Measurements from ENCODE around the gene TMCC1. TPM values are rescaled to one million over a fixed set of nuclear protein-coding genes. Genes with fewer than 3 reads are reported as not detected.
"Not testable (repeated sequence)": the region's sequence is repeated elsewhere in the genome, so short reads cannot be mapped to it uniquely, and the experiment has no call there.

The TMCC1 gene
- total RNA-seq, 1 donor from 2014 or later = 35.2 TPM

DNA sequence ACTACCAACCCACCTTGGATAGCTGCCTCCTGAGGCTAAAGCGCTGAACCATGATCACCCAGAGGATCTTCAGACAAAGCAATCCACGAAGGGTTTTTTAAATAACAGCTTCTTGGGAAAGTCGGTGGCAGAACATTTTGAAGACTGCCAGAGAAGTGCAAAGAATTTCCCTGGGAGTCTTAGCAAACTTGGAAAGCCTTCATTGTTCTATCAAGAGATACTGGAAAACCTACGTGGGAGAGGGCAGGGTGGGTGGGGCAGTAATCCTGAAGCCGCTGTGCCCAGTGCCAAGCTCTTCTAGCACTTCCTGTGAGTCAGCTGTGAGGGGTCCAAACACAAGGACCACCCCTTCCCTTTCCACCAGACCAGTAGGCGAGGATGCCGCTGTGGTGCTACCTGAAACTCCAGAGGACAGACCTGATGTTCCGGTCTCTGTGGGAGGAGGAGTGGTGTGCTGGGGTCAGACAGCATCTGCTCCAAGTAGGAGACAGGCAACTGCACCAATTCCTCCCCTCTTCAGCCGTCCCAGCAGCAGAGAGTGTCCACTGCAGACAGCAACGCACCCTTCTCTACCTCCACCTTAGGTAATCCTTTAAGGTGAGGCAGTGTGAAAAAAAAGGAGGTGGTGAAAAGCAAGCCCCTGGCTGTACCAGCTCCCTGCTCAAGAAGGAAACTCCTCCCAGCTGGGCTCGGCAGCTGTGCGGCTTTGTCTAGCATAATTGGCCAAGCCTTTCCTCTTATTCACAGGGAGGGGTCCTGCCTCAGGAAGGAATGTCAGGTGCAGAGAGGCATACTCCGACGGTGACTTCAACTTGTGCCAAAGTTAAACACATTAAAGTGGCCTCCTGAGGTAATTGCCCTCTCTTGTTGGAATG is 99.0 kb downstream of the TMCC1 start:
- no peak for DNase-seq (ENCODE audit: low spot score)
- intact Hi-C loops (cut with DNase I) = no loop called here

DNA sequence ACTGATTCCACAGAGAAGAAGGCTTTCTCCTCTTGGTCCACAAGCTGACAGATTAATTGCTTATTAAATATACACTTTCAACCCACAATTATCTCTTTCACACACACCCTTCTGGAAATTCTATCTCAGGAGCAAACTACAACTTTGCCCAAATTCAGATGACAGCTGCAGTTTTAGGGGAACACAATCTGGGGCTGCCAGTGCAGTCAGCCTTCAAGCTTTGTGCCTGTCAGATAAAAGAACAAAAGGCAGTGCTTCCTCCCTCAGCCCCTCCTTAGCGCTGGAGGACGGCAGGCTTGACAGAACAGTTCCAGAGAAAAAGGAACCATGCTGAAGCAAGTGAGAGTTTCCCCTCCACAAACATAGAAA is 99.6 kb downstream of the TMCC1 start:
- DNase-seq (ENCODE audit: low spot score) = no peak
- intact Hi-C loops (cut with DNase I) = no loop called here

DNA sequence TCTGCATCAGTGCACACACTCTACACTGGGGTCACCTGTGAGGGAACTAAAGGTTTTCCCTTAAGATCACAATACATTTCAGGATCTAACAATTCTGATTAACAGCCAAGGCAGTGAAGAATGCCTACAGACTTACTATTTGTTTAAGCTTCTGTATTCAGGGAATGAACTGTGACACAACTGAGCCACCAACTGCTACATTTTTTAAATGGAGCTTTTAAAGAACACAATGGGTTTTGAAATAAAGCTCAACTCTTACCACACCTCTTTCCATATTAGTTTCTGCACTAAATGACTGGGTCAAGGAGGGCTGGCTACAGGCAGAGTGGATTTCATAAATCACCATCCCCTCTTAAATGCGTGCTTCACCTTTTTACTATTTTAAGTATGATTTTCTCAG is 100.2 kb downstream of the TMCC1 start:
- intact Hi-C loops (cut with DNase I) = no loop called here
- DNase-seq (ENCODE audit: low spot score) = no peak

DNA sequence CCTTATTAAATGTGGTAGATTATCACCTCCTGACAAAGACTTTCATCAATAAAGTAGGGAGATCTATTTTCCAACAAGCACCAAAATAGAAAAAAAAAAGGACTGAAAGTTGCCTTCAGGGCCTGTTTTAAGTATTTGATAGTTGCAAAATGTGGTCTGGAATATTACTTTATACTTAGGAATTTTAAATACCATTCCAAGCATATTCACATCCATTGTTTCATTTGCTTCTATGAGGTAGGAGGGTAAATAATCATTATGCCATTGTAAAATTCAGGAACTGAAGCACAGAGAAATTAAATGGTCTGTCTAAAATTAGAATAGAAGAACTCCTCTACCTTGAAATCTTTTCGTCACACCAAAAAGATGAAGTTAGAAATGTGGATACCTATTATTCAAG is 110.0 kb downstream of the TMCC1 start:
- DNase-seq (ENCODE audit: low spot score) = no peak
- intact Hi-C loops (cut with DNase I) = no loop called here

DNA sequence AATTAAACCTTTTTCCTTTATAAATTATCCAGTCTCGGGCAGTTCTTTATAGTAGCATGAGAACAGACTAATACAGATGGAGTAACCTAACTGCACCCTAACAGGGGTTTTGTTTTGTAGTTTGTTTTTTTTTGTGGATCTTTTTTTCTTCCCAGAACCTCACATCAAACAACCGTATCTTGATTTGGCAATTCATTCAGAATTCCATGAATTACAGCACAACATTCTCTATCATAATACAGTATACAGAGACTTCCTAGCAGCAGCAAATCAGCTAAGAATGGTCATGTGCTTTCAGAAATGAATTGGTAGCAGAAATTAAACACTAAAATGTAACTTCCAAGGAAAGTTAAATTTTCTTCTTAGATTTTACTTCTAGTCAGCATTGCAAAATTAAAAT is 114.6 kb downstream of the TMCC1 start:
- intact Hi-C loops (cut with DNase I) = no loop called here
- no peak for DNase-seq (ENCODE audit: low spot score)

DNA sequence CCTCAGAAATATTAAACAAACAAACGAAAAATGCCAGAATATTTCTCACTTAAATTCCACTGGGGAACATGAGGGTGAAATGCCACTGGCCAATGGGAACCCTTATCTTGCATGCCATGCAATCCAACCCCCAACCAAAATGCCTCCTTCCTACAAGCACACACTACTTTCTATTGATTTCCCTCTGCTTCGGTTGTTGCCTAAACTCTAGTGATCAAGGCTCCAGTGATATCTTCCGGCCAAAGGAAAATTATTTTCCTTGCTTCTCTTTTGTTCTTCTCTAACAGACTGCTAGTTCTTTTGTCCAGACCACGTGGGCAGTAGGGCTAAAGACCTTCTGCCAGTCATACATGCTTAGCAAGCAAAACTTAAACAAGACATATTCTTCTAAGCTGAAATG is 115.7 kb downstream of the TMCC1 start:
- intact Hi-C loops (cut with DNase I) = no loop called here
- DNase-seq (ENCODE audit: low spot score) = no peak

DNA sequence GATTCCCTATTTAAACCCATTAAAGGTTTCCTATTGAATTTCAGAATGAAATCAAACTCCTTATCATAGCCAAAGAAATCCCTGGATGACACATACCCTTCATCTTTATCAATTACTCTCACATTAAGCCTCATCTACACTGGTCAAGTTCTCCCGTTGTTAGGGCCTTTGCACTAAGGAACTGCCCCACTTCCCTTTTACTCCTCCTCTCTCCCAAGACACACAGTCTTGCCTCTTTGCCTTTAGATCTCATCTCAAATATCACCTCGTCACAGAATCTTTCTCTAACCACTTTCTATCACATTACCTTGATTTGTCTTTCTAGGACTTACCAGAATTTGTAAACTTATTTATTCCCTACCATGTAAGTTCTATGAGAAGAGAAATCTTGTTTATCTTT is 117.6 kb downstream of the TMCC1 start:
- no peak for DNase-seq (ENCODE audit: low spot score)
- intact Hi-C loops (cut with DNase I) = no loop called here

DNA sequence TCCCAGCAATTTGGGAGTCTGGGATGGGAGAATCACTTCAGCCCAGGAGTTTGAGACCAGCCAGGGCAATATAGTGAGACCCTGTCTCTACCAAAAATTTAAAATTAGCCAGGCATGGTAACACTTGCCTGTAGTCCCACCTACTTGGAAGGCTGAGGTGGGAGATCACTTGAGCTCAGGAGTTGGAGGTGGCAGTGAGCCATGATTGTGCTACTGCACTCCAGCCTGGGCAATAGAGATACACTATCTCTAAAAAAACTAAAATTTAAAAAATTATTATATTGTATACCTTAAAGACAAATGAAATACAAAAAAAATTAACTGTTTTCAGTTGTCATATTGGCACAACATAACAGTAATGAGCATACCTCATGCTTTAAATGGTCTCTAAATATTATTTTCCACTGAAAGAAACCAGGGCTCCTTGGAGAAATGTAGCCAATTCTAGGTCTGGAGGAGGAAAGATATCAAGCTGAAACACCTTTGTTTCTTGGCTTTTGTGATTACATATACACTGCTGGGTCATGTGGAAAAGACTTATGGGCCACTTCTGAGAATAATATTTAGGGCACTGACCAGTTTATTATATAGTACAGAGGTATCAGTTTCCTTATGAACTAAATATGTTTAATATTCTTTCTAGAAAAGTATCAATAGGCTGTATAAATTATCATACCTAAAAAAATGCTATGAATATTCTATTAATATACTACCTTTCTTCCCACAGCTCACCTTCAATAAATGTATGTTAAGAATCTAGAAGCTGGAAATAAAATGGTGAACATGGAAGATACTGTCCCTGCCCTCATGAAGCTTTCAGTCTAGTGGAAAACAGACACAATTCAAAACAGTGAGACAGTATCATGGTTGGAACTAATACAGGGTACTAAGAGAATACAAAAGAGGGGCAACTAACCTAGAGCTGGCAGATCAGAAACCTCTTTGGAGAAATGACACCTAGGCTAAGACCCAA is 119.5 kb downstream of the TMCC1 start:
- no peak for DNase-seq (ENCODE audit: low spot score)
- intact Hi-C loops (cut with DNase I) = no loop called here

DNA sequence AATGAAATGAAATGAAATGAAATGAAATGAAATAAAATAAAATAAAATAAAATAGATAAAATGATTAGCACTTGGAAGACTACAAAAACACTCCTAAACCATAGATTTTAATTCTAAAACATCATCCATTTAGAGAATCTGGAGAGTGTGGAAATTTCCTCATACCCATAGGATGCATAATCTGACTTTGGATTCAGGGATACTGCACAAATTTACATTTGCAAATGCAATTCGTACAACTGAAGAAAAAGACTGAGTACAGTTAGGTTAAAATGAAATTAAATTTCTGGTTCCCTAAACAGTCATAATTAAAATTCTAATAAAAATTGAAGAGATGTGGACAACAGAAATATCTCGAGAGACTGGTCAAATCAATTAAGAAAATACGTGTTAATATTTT is 122.9 kb downstream of the TMCC1 start:
- intact Hi-C loops (cut with DNase I) = no loop called here
- DNase-seq (ENCODE audit: low spot score) = no peak

DNA sequence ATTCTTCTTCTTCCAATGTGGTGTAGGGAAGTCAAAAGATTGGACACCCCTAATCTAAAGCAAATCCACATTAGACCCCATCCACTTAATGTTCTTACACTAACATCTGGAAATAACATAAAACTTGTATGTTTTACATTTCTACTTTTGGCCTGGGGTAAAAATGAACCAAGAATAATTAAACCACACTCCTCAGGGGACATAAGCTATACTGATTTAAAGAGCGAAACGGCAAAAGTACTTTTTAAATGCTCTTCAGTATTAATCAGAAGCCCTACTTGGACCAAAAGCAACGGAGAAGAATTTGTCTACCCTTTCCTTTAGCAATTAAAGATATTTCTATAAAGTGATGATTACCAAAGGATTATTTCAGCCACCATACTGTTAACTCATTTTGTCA is 123.9 kb downstream of the TMCC1 start:
- intact Hi-C loops (cut with DNase I) = no loop called here
- DNase-seq (ENCODE audit: low spot score) = no peak

DNA sequence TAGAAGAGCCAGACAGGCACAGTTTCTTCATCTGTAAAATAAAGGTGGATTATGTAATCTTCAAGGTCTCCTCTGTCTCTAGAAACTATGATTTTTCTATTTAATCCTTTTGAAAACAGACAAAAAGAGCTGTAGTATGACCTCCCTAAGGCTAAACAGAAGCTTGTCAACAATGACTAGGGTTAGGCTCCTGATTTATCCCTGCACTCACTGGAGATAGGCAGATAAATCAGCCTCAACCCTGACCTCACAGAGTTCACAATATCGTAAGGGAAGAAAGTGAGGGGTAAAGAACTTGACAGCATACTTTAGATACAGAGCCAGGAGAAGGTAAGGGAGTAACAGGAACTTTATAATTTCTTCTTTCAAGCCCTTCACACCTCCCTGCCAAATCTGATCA is 124.8 kb downstream of the TMCC1 start:
- DNase-seq (ENCODE audit: low spot score) = no peak
- intact Hi-C loops (cut with DNase I) = no loop called here

DNA sequence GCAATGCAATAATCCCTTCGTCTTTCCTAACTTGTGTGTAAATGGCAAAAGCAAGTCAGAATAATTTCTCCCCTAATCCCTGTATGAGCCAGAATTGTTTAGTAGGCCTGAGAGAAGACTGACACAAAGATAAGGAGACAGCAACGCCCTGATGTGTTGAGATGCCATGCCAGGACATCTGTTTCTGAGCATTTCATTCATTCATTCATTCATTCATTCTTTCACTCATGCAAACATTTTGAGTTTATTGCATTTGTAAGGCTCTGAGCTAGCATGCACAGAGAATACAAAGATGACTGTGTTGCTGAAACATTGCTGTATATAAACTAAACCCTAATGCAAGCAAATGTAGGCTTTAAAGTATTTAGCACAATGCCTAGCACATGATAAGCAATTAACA is 127.4 kb downstream of the TMCC1 start:
- intact Hi-C loops (cut with DNase I) = no loop called here

DNA sequence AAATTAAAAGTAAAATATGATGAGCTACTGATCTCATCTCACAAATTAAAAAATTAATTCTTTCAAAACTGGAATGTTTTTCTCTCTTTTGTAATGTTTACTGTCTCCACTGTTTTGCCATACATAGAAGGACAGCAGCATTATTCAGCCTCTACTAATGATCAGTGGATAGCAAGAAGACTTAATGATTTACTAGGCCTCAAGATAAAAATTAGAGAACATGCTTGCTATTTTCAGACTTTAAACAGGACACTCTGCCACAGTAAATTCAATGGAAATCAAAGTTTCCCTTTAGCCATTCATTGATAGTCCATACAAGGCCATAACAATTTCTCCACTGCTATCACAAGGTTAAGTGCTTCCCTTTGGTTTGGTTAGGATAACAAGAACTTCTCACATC is 129.4 kb downstream of the TMCC1 start:
- DNase-seq (ENCODE audit: low spot score) = no peak
- intact Hi-C loops (cut with DNase I) = no loop called here

More for the DNA sequence above, 127.4 kb downstream of the TMCC1 start:
- no peak for DNase-seq (ENCODE audit: low spot score)

DNA sequence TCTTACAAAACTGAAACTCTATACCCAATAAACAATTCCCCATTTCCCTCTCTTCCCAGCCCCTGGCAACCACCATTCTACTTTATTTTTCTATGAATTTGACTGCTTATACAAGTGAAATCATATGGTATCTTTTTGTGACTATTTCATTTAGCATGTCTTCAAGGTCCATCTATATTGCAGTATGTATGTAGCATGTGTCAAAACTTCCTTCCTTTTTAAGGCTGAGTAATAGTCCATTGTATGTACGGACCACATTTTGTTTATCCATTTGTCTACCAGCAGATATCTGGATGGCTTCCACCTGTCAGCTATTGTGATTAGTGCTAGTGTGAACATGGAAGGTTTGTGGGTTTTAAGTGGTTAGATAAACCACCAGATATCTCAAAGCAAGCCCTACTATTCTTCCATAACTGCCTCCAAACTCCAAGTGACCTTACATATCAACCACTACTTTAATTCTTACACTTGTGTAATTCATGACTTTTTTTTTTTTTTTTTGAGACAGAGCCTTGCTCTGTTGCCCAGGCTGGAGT is 134.7 kb downstream of the TMCC1 start:
- intact Hi-C loops (cut with DNase I) = no loop called here
- DNase-seq (ENCODE audit: low spot score) = no peak

DNA sequence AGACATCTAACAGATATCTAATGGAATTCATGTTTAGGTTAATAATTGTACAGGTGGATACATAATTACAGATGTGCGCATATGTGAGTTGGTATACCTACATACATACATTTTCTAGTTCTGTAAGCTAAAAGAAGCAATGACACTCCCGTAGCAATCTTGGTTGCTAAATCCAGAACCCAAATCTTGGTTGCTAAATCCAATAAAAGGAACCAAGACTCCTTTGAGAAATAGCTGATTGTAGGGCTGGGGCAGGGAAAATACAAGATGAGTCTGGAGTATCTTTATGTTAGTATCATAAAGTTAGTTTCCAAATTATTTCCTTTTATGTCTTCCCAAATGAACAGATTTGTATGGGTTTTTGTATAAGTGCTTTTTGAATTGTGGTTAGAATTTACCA is 135.2 kb downstream of the TMCC1 start:
- no peak for DNase-seq (ENCODE audit: low spot score)

DNA sequence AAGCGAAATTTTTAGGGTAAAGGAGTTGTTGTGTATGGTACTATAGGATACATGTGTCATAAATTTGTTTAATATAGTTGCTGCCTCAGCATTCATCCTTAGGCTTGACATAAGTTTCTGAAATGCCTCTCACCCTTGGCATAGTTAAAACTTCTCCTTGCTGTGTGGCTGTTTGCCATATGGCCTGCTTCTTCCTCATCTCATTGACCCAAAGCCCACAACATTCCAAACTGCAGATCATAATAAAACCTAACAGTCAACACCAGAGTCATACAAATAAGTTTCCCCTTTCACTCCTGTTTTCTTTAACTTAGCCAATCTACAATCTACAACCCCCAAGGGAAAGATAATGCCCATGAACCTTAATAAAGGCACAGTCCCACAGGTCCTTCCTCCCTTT is 136.6 kb downstream of the TMCC1 start:
- DNase-seq (ENCODE audit: low spot score) = no peak
- intact Hi-C loops (cut with DNase I) = no loop called here

More for the DNA sequence above, 135.2 kb downstream of the TMCC1 start:
- intact Hi-C loops (cut with DNase I) = no loop called here

DNA sequence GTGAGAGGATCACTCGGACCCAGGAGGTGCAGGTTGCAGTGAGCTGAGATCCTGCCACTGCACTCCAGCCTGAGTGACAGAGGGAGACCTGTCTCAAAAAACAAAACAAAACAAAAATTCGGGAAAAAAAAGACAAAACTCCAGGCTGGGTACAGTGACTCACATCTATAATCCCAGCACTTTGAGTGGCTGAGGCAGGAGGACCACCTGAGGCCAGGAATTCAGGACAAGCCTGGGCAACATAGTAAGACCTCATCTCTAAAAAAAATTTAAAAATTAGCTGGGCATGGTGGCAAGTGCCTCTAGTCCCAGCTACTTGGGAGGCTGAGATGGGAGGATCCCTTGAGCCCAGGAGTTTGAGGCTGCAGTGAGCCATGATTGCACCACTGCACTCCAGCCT is 142.4 kb downstream of the TMCC1 start:
- DNase-seq (ENCODE audit: low spot score); intact Hi-C loops (cut with DNase I): not testable (repeated sequence)

DNA sequence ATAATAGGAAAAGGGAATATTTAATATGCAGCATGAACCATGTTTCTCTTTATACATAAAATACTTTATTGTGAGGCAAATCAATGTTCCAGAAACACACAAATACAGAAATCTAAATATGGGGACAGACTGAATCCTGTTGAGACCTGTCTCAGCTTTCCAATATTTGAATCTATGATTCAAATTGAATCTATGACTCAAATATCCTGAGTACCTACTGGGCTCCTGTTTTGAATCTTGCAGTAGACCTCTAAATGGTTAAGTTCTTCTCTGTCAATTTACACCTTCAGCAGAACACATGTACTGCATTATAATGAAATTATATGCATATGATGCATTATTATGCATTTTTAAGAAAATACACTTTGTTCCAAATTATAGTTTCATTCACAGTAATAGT is 143.8 kb downstream of the TMCC1 start:
- no peak for DNase-seq (ENCODE audit: low spot score)
- intact Hi-C loops (cut with DNase I) = no loop called here

DNA sequence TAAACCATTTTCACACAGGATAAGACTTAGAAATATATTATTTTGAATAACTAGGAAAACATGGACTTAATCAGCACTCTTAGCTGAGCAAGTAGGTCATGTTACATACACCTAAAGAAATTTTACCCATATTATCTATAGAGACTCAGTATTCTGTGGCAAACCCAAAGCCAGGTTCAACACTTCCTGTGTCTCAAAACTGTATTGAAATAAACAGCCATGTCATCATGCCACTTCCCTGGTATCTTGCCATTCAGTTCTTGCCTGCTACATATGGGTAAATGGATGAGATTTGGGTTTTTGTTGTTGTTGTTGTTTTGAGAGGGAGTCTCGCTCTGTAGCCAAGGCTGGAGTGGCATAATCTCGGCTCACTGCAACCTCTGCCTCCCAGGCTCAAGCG is 145.5 kb downstream of the TMCC1 start:
- intact Hi-C loops (cut with DNase I) = no loop called here
- DNase-seq (ENCODE audit: low spot score) = no peak

DNA sequence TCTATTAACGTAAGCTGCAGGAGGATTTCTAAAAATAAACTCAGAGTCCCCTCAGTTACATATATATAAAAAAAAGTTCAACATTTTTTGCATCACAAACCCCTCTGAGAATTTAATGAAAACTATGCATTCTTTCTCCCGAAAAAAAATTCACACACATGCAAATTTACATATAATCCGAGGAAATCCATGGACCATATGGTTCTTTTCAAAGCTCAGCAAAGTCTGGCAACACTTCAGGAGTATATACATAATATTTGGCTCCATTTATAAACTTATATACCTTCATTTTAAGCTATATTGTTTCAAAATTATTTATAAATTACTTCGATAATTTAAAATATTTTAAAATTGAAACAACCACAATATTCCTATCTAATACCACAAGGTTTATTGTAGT is 146.4 kb downstream of the TMCC1 start:
- no peak for DNase-seq (ENCODE audit: low spot score)
- intact Hi-C loops (cut with DNase I) = no loop called here
